Right renal cortex interstitium (tissue), 3 donors: ENCODE results near the gene FAT1. TPM values are rescaled to one million over a fixed set of nuclear protein-coding genes. Genes with fewer than 3 reads are reported as not detected.
A peak's percentile ranks its signal among the peaks of the same experiment; 100 is the strongest.
"Not testable (repeated sequence)": the region's sequence is repeated elsewhere in the genome, so short reads cannot be mapped to it uniquely, and the experiment has no call there.

Experiments
- DNase-seq, 3 donors: peaks; one replicate each; pipeline ENCODE4 v3.0.0-alpha.2; 2013; ENCODE audit warnings: low read depth in 3 of 3, low spot score in 2 of 3
- polyA plus RNA-seq, 3 donors: library from polyadenylated mRNA; unstranded; fragments of 120-200 nt; gene quantifications; one replicate each; pipeline ENCODE4 v1.2.1, GENCODE V29; 2013; ENCODE audit not compliant: insufficient read length in 3 of 3

Gene FAT1
- polyA plus RNA-seq, 3 donors, result 232 to 253 (median 236) TPM

DNA sequence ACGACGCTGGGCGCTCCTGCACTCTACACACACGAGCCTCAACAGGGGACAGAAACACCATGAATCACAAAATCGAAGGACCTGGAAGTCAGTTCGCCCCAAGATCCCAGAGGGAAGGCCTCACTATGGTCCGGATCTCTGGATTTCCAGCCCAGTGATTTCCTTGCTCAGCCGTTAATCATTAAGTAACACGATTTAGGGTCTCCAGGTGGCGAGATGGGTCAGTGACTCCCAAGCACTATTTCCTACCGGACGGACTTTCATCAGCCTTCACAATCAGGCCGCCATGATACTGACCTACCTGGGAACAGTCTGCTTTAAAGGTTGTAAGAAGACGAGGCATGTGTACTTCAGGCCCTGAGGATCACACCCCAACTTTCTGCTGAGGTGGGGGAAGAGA is 63.7 kb downstream of the FAT1 start:
- DNase-seq, result no peak

DNA sequence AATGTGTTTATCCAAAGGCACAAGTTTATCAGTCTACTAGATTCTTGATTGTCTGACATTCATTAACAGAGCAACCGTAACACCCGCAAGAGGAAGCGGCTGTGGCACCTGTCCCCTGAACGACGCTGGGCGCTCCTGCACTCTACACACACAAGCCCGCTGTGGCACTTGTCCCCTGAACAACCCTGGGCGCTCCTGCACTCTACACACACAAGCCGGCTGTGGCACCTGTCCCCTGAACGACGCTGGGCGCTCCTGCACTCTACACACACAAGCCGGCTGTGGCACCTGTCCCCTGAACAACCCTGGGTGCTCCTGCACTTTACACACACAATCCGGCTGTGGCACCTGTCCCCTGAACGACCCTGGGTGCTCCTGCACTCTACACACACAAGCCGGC is 64.2 kb downstream of the FAT1 start:
- DNase-seq, result not testable (repeated sequence)

DNA sequence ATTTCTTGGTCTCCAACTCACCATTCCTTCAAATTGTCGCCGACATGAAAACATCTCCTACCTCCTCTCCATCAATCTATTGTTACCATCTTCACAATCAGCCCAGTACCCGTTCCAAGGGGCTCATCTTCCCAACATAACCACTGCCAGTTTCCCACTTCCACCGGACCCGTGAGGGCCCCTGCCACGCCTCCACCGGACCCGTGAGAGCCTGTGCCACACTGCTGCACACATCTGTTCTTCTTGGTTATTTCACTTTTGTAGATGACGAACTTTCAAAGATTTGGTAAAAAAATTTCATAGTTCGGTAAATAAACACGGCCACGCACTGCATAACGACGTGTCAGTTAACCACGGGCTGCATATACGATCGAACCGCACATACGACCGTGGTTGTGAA is 65.0 kb downstream of the FAT1 start:
- DNase-seq, result no peak

DNA sequence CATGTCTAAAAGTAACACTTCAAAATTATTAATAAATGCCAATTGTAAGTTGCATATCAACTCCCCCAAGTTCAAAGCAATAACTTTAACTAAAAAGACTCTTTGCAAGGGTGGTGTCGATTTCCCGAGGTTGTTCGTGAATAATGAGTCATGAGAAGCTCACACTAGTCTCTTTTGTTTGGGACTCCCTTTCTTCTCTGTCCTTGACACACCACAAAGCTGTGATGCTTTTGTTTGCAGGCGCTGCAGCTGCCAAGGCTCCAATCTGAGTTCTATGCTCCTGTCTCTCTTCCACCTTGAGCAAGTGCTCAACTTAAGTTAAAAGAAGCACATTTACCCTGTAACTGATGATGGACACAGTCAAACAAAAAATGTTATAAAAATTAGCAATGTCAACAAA is 65.9 kb downstream of the FAT1 start:
- no peak for DNase-seq

DNA sequence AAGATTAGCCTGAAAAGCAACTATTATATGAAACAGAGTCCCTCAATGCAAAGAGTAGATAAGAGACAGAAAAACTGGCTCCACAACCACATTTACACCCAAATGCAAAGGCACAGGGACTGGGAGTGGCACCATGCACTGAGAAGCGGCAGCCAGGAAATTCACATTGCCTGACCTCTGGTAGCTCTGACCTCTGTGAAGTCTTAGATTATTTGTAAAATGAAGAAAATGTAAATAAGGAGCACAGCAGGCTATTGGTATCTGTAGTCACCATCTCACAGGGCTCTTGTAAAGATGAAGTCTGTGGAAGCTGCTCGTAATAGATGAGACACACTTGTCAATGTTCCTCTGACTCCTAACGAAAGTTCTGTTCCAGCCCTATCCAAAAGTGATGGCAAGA is 69.7 kb downstream of the FAT1 start:
- no peak for DNase-seq

DNA sequence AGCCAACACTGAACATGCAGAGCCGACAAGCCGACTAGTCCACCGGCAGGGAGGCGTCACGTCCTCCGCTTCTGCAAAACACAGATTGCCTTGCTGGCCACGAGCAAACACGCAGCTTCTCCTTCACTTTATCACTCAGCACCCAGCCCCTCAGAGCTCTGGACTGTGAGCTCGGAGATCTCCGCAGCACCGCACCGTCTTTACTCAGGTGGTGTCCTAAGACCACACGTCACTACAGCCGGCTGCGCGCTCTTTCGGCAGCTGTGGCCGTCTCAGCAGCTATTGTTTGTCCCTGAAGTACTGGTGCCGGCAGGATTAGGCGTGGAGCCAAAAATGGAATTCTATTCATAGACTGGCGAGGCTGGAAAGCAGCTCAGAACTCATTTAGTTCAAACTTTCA is 72.0 kb downstream of the FAT1 start:
- no peak for DNase-seq

DNA sequence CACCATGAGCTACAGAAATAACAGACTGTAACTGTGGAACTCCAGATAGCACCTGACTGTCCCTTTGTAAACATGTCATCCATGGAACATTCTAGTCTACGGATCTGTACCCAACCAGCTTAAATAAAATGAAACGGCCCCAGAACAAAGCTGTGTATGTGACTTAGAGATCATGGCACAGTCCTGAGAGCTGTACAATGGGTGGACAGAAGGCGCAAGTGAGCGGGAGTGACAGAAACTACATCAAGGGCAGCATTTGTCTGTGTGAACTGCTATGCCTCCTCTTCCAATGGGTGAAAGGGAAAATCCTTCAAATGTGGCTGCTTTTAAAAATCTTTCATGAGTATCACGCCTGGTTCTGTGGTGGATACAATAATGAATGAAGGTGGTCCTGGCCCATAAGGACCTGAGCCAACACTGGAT is 72.5 kb downstream of the FAT1 start:
- DNase-seq, result no peak

DNA sequence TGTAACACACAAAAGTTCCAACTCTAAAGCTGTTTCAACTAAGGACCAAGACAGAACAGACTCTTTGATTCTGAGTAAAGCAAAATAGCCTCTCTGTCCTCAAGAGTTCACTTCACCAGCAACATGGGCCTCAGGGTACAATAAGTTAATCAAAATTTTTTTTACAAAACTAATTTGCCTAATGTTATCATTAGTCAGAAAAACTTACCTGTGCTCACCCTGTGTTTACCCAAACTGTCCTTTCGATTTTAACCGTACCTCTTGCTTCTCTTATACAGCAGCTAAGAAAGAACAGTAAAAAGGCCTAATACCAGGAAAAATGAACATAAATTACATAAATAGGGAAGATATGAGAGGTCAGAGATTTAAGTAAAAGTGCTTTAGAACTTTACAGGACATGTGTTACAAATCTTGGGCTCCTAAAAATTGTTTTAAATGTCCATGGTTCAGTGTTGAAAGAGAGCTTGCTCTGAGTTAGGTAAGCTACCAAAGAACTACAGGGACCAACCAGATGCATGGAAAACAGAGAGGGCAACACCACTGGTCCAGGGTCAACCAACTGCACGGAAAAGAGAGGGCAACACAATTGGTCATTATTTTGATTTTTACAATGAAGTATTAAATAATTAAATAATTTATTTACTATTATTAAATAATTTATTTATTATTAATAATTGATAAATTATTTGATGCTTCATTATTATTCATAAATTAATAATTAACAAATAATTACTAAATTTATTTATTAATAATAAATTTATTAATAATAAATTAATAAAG is 73.1 kb downstream of the FAT1 start:
- DNase-seq, result no peak

DNA sequence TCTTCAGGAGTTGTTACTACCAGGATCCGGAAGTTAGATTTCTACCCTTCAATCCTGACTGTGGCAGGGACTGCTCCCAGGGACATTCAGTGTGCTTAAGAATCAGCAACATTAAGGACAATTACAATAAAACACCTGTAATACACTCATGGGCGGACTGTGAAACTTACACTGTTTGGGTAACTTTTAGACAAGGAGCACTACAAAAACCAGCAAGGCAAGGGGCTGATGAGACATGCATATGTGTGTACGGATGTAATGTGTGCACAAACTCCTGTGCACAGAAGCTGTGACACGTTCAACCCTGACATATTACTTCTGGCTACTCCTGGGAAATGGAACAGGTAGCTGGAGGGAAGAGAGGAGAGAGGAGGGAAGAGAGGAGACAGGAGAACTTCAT is 75.8 kb downstream of the FAT1 start:
- no peak for DNase-seq

DNA sequence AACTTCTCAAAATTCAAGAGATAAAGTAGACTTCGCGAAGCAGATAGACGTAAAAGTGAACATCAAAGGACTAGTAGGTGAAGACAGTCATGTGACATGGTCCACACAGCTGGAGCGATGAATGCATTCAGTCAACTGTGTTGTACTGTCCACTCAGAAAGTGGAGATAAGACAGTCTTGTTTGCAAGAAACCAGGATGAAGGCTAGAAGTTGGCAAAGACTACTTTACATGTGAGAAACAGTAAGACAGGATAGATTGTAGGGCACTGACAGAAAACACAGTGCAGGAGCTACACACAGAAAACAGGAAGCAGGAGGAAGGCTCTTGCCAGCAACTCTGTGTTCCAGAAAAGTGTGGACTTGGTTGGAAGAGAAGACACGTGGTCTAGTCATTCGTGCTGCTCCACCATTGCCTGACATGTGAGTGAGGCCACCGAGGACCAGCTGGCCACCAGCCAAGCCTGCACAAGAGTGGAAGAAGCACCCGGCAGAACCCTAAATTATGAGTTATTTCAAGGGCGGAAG is 78.9 kb downstream of the FAT1 start:
- DNase-seq, result no peak

DNA sequence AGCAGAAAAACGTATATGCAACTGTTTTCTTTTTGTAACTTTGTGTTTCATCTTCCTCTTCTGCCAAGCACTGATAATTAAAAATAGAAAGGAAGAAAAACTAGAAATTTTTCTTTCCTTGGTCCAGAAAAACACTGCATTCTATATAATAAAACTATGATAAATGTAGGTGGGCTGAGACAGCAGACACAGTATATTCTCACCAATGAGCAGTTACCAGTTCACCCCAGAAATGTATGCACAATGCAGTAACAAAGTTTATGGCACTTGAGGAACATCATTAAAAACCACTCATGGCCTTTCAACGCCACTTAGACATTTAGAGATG is 79.4 kb downstream of the FAT1 start:
- no peak for DNase-seq

DNA sequence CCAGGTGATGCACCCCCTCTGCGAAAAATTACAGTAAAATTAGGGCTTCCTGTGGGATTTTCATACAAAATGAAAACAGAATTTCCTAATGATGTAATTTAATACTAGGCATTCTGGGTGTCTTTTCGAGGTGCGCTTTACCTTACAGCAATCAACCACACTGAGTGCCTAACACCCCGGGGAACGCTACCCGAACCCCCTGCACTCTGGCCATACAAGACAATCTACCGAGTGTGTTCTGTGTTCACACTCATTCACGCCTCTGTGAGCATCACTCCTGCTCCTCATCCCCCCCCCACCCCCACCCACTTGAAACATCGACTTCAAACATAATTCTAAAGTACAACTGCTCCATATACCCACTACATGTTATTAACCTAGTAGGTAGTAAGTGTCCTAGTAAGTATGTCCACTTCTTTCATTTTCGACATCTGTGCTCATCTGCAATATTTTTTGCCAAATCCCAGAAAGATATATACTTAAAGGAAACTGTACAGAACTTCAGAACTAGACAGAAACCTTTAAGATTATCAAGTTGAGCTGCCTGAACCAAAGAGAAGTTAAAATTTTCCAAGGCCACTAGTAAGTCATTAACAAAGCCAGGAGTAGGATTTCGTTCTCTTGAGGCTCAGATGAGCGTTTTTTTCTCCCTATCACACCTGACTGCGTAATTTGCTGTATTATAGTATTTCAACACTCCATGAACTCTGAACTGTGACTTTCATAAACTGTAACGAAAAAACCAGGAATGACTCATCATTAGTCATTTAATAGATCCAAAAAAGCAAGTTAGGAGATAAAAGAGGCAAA is 80.0 kb downstream of the FAT1 start:
- DNase-seq, result peak in 1 of 3 donors; percentile 24

DNA sequence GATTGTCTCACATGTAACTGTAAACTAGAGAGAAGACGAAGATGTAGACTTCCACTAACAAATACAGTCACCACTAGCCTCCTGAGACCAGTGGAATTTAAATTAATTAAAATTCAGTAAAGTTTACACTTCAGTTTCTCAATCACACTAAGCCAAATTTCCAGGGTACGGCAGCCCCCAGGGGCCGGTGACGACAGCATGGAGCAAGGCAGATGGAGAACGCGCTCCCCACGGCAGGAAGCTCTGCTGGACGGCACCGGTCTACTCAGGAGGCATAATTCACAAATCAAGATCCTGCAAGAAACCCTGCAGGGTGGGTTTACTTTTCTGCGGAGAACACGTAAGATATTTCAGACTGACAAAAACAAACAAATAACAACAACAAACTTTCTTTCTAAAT is 80.7 kb downstream of the FAT1 start:
- DNase-seq, result no peak

DNA sequence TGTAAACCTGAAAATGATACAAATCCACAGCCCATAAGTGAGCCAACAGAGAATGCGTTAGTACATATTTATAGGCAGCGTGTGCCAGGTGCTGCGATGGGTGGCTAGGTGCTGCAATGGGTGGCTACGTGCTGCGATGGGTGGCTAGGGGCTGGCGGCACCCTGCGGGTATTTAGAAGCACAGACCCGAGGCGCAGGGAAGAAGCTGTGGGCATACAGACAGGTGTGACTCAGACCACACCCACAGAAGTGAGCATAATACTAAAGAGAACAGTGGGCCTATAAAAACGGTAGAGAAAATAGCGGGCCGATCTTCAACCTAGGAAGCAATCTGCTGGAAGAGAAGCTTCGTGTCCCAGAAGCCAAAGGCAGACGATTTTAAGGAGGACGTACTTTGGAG is 81.1 kb downstream of the FAT1 start:
- no peak for DNase-seq

DNA sequence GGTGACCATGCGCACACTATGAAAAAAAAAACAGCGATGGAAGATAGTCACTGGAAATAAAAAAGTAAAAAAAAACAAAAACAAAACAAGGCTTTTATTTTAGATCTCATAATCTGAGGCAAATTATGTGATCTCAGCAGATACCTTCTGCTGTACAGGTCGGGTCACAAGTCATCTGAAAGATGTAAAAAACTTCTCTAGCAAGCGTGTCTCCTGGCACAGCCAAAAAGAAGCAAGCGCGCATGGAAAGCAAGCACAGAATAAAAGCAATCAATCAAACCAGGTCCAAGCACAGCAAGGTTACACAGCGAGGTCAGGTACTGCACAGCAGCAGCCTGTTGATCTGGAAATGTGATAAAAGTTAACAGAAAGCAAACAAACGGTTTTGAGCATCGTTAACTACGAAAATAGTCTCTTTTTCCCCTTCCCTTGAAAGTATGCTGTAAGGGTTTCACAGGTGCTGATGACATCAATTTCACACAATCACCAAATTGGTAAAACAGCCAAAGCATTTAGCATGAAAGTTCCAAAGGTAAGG is 89.0 kb downstream of the FAT1 start:
- no peak for DNase-seq

DNA sequence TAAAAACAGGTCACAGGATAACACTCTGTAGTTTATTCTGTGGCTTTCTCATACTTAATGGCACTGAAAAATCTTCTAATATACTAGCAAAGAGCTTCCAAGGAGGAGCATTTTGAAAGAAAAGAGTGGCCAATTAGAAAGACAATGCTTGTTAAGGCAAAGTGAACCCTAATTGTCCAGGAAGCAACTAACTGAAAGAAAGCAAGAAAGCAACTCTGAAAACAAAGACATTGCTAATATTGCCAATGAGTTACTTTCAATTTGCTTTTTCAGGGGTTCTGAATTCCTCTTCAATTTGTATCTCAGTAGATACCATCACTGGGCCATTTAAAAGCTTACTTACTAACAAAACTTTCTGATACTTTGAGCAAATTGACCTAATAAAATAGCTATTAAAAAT is 89.8 kb downstream of the FAT1 start:
- no peak for DNase-seq

DNA sequence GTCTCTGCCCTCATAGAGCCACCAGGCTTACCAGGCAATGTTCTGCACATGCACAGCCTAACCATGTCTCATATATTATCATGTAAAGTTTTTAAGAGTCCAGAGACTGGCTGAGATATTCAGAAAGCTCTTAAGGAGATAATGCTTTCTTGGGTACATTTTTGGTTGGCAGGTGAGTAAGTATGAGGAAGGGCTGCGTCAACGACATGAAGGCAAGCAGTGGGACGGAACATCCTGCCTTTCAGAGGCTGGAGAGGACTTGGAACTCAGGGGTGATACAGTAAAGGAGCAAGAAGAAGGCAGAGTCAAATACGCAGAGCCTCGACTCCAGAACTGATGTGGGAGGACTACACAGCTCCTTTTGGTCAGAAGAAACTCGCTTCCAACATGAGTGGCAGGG is 93.5 kb downstream of the FAT1 start:
- DNase-seq, result no peak

DNA sequence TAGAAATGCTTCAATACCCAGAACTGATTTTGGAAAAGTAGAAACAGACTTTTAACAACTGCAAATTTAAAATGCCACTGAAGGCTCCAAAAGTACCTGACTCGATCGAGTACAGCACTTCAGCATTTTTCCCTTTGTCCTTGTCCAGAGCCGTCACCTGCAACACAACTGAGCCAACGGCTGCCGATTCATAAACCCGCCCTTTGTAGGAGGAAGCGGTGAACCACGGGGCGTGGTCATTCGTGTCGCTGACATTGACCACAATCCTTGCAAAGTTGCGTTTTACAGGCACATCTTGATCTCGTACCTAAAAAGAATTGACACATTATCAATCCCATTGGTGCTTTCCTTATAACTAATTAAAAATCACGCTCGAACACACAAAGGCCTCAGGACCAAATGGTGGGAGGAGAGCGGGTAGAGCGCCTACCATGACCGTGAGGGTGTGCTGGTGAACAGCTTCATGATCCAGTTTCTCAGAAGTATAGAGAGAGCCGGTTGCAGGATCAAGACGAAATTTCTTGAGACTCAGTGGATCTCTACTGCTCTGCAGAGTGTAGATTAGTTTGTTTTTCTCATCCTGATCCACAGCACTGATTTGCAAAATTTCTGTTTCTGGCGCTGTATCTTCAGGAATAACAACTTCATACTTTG is 95.5 kb downstream of the FAT1 start:
- DNase-seq, result no peak

DNA sequence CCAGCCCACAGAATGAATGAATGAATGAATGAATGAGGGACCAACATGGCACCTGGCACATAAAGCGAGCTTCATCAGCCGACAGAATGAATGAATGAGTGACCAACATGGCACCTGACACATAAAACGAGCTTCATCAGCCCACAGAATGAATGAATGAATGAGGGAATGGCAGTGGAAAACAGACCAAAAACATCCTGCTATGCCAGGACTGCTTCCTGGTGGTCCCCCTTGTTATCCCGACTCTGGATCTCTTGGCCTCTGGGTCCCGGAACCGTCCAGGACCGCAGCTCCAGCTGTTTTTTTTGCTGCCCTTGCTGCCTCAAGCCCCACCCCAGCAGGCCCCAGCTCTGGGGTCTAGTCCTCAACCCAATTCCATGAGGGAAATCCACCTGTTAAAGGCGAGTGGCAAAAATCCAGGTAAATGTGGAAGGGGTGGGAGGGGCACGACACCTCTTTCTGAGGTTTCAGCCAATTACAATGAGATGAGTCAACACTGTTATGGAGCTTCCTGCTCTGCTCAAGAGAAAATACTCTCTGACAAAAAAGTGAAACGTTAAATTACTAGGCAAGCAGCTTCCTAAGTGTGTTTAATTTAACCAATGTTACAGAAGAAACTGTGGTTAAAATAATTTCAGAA is 96.3 kb downstream of the FAT1 start:
- no peak for DNase-seq

DNA sequence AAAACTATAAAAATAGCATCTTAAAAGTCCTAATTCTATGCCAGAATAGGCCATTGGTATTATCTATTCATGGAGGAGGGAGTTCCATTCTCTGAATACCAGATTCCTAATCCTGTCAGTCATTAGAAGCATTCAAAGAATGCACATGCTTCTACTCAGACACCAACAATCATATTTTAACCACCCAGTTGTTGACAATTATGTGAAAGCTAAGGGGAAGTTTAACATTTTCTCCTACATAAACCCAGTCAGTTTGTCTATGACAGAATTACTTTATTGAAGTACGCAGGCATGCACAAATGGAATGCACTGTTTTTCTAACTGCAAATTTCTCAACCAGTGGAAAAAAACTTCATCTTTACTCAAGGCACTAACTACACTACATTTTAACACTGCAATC is 98.7 kb downstream of the FAT1 start:
- no peak for DNase-seq

DNA sequence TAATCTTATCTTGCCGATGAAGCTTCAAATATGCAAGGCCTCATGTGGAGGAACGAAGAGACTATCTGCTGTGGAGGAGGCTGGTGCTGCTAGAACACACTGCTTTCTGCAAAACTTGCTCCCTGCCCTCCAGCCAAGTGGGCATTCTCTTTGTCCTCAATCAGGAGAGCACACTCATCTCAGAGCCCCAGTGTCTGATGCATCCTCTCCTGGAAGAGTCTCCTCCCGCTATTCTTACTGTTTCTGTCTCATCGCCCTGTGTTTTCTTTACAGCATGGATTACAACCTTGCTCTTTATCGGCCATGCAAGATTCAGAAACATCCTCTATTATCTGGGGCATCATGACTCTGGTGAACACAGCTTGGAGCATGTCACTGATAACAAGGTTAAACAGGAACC is 100.1 kb downstream of the FAT1 start:
- no peak for DNase-seq
